Measurements from ENCODE around the gene IRX1.

Gene IRX1

DNA sequence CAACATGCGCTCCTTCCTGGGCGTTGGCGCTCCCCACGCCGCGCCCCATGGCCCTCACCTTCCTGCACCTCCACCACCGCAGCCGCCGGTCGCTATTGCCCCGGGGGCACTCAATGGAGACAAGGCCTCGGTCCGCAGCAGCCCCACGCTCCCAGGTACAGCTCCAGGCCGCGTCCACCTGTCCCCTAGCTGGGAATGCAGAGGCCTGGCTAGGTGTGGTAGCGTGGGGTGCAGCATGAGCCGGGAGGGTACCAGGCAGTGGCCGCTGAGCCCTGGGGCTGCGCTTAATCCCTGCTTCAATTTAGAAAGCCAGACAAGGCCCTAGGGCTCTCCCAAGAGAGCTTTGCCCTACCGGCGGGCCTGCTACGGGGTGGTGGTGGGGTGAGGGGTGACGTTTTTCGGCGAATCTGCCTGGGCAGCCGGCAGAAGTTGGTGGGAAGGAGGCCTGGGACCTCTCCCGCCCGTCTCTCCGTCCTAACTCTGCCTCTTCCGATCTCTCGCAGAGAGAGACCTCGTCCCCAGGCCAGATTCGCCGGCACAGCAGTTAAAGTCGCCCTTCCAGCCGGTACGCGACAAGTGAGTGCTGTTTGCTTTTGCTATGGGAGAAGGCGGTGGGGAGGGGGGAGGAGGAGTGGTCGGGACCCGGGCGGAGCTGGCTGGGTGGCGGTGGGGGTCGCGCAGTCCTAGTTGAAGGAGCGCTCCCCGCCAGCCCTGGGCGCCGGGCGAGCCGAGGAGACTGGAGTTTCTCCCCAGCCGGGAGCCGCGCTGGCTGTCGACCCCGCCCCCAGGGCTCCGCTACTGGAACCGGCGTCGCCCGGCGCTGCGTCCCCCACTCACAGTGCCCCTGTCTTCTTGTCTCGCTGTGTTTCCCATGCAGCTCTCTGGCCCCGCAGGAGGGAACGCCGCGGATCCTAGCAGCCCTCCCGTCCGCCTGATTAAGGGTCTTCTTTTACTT is 4.8 kb downstream of the IRX1 start:
- DNase-seq (ENCODE audit: low read depth), result no peak

DNA sequence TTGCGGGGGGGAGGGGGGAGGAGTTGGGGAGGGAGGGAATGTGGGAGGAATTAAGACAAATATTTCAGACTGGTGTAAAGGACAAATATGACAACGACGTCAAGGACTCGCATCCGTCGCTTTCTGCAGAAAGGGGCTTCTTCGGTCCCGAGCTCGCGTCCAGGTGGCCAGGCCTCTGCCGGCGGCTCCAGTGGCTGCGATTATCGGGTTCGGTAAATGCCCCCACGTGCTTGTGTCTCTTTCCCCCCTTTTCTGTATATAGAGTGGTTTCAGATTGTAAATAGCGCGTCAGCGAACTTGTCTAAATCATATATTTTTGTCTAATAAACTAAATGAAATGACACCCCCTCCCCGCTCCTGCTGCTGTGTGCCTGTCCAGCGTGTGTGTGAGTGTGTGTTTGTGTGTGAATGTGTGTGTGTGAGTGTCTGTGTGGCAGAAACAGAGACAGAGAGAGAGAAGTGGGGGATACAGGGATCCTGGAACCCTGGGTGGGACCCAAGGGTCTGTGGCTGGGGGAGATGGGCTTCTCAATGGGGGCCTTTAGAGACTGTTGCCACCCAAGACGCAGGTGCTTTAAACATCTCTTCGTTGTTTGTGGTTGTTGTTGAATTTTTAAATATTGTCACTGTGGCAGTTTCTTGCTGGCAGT is 5.6 kb downstream of the IRX1 start:
- no peak for DNase-seq (ENCODE audit: low read depth)

DNA sequence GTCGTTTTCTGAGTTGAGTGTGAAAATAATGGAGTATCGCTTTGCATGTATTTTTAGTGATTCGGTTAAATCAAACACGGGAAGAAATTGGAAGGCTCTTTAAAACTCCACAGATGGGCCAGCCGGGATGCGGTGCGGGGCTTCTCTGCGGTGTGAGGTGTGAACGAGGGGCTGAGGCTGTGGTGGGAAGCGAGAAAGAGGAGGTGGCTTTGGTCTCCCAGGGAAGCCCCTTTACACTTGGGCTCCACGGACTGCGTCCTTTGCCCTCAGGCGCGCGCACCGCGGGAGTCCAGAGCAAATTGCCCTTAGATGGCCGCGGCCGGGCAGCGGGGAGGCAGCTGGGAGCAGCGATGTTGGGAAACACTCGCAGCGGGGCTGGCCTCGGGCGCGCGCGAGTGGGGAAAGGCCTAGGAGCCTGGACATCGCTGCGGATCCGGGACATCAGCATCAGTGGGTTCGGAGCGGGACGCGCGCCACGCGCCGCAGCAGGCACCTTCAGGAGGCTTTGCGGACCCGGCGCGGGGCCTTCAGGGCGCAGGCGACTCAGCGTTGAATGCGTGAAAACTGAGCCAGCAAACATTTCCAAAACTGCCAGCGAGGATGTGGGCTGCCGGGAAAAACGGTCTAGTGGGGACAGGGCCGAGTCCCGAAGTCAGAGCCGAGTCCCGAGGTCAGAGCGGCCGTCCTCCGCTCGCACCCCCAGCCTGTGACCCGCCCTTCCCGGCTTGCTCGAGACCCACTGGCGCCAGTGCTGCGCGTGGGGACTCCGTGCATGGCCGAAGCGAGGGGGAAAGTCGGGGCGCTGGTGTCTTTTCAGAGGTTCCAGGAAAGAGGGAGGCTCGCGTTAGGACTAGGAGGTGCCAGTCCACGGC is 6.5 kb downstream of the IRX1 start:
- no peak for DNase-seq (ENCODE audit: low read depth)

DNA sequence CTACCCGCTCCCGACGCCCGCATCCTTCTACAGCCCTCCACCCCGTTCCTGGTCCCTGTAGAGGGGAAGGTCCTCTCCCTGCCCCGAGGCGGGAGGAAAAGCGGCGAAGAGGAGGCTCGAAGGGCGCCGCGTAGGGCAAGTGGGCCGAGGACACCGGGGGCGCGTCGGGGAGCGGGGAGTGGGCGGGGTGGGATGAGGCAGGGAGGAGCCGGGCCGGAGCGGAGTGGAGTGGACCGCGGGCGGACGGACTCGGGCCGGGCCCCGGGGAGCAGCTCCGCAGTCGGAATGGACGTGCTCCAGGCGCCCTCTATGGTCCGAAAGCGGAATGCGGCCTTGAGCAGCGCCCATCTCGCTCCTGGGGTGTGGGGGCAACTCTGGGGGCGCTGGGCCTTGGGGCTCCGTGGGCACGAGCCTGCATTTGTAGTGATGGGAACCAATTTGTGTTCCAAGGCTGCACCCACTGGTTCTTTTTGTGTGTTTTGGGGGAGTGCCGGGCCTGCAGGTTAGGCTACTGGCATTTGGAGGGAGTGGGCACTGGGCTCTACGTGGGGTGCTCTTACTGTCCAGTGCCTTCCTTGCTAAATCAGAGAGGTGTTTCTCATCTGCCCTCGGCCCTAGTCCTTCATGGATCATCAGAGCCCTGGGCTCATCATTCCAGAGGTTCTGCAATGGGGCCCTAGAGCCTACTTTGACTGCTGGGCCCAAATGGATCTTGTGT is 7.3 kb downstream of the IRX1 start:
- no peak for DNase-seq (ENCODE audit: low read depth)

DNA sequence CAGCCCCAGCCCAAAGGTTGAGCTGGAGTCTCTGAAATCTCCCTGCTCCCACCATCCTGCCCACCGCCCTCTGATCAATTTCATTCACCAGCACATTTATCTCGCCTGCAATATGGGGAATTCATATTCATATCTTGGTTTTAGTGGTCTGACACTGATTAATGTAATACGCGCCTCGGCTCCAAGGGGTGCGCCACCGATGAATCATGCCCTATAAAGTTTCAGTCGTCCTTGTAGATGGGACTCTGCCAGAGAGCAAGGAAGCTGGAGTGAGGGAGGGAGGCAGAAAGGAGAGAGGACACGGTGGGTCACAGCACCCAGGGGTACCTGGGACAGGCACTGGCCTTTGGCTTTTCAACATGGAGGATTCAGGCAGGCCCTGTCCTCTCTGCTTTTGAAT is 8.9 kb downstream of the IRX1 start:
- DNase-seq (ENCODE audit: low read depth), result no peak

DNA sequence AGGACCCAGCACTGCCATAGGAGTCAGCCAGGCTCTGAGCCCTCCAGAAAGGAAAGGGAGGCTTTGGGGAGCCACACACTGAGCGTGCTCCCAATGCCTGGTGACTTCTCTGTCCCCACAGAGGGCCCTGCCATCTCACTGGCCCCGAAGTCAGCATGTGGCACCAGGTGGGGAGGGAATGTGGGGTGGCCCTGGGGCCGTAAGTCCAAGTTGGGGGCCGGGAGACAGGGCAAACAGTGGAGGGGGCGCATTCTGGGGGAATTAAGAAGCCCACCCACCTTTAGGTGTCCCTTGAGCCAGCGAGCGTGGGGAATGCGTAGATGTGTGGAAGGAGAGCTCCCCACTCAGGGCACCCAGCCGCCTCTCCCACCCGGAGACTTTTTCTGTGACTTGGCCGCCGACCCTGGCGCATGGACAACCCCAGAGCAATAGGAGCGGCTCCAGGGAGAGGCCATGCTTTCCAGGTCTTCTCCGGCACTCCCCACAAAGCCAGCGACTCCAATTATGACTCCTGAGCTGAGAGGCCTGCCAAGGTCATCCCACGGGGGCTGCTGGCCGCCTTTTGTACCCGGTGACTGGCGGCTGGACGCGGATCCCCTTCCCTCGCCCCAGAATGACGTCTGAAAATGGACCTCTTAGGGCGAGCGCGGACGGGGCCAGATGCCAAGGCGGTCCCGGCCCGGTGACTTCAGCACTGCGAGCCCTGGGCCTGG is 9.8 kb downstream of the IRX1 start:
- no peak for DNase-seq (ENCODE audit: low read depth)

DNA sequence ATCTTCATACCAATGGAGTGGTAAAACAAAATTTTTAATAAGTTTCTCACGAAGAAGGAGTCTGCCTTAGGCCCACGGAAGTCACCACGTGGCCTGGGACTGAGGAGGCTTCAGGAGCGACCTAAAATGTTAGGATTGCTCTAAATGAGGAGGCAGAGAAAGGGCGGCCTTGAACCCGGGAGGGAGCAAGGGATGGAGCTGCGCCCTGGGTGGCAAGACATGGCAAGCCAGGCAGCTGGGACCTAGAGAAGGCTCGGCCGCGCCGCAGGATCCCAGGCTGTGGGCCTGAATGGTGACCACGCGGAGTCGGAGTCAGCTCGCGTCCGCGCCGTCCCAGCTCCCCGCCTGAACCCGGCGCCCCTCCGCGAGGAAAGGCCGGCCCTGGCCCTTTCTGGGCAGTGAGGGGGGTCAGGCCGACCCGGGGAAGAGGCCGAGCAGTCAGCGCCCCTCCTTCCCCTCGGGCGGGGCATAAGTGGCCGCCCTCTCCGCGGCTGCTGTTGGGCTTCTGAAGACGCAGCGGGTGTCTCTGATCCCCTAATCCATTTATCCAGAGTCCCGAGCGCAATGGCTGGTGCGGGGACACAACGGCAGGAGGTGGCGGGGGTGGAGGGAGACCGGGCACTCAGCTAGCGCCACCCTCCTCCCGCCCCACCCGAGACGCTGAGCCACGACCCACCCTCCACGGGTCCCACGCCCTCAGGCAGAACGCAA is 10.6 kb downstream of the IRX1 start:
- no peak for DNase-seq (ENCODE audit: low read depth)

DNA sequence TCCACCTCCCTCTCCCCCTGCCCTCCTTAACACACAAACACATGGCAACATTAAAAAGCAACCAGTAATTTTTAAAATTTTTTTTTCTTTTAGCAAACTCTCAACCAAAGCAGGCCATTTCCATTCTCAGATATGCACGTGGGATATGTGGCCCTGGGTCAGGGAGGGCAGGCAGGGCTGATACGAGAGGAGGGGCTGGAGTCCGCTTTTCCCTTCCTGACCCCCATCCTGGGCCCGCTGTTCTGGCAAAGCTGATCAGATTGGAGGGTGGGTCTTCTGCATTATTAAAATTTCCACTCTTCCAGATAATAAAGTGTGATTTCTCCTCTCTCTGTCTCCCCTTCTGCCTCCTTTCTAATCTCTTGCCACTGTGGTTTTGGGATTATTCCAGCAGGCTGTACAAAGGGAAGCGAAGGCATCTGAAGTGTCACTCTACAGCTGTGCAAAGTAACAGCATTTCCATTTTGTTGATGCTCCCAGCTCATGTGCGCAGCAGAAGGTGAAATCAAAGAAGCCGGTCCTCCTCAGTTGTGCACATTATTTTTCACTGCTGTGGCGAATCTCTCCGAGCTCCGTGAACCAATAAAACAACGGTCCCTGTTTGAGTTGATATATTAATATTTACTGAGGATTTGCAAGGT is 12.0 kb downstream of the IRX1 start:
- DNase-seq (ENCODE audit: low read depth), result no peak

DNA sequence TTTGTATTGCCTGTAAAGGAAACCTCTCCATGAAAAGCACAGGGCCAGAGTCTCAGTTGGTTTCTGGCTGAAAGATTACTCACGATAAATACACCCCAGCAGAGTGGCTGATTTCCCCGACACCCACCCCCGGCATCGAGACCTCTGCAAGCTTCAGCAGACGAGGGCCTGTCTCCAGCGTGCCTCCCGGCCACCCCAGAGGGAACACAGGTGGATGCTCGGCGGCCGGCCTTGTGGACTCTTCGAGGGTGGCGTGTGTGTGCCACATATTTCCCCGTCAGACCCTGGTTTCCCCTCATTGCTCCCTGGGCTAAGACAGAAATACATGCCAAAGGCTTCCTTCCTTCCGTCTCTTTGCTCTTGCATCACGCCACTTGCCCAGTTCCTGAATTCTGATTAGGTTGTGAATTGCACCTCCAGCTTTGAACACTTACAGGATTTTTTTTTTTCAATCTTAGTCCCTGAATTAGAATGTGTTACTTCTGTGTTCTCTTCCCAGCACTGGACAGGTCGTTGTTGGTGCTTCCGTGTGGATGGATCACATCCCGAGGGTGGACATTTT is 13.6 kb downstream of the IRX1 start:
- DNase-seq (ENCODE audit: low read depth), result no peak

DNA sequence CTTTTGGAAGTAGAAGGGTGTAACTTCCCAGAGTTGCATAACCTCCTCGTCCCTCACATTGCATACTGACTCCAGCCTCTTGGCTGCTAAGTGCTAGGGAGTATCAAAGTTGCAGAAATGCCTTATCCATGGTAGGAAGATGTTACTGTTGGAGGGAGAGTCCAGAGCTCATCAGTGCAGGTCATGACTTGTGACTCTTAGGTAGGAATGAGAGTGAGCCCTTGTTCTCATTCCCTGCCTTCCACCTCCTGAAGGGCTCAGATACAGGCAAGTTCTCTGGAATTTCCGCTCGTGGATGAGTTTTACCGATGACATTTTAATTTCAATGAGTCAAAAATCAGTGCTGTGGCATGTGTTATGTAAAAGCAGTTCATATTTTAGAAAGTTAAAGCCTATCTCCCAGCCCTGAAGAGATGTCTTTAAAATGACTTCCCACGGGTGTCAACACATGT is 17.0 kb downstream of the IRX1 start:
- DNase-seq (ENCODE audit: low read depth), result no peak

DNA sequence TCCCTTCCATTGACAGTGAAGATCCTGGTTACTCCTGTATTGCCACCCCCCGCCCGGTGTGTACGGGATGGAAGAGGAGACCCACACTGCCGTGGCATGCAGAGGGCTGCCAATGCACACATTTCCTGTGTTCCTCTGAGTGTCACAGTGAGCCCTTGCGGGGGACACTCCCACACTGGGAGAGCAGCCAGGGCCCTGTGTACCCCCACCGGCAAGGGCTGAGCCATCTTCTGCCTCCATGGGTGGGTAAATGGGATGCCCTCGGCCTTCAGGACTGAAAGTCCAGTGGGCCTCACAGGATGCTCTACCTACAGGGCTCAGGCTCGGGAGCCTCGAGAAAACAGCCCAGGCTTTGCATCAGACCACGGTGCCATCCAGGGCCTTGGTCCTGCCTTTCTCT is 18.1 kb downstream of the IRX1 start:
- no peak for DNase-seq (ENCODE audit: low read depth)

DNA sequence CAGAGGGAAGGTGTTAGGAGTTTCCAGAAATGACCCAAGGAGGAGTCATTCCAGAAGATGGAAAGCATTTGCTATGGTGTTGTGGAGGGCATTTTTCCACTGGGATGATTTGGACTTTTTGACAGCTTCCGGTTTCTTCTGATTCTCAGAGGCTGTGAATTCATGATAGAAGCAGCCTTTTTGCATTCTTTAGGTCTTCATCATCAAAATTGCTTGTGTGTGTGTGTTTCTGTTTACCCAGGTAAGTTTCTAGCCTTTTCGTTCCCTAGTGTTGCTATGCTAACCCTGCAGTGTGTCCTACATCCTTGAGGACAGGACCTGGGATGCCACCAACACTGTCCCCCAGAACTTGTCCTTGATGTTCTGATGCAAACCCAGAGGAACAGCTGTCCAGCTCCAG is 19.6 kb downstream of the IRX1 start:
- no peak for DNase-seq (ENCODE audit: low read depth)

DNA sequence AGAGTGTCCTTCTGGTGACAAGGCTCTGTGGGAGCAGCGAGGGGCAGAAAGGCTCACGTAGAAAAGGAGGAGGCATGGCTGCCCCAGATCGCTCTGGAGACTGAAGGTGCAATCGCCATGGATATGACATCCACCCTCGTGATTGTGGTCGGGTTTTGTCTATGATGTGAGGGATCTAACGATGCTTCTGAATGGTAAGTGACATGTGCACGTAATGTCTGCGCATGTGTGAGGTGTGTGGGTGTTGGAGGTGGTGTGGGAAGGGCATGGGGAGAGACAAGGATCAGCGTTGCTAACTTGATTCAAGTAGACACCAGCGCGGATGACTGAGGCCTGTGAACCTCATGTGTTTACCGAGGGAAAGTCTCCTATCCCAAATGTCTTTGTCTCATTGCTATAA is 20.2 kb downstream of the IRX1 start:
- no peak for DNase-seq (ENCODE audit: low read depth)

DNA sequence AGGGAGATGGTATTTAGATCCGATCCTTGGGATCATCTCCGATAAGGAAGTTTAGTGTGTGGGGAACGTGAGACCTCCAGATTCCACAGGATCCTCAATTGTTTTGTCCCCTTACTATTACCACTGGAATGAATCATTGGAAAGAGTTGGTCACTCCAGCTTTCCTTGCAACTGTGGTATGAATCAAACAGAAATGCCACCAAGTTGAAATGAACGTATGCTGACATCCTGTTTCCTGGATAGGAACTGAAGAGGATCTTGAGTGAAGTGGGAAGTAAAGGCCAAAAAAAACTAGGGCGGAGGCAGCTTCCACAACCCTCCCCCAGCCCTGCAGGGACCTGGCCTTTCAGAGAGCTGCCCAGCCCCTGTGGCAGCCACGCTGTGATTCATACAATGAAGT is 23.9 kb downstream of the IRX1 start:
- no peak for DNase-seq (ENCODE audit: low read depth)

DNA sequence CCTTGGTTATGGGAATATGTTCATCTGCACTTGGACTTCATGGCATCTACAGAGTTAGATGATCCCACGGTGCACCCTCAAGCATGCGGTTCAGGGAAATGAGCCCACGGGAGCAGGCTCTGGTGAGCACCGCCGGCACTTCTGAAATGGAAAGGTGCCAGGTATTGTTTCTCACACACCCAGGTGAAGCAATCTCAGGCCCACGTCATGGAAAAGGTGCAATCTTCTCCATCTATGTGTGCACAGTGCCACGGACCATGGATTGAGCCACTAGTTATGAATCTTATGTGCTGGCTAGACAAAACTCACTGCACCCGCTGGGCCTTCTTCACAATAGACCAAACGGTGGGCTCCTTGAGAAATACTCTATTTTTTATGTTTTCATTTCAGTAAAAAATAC is 27.3 kb downstream of the IRX1 start:
- no peak for DNase-seq (ENCODE audit: low read depth)

DNA sequence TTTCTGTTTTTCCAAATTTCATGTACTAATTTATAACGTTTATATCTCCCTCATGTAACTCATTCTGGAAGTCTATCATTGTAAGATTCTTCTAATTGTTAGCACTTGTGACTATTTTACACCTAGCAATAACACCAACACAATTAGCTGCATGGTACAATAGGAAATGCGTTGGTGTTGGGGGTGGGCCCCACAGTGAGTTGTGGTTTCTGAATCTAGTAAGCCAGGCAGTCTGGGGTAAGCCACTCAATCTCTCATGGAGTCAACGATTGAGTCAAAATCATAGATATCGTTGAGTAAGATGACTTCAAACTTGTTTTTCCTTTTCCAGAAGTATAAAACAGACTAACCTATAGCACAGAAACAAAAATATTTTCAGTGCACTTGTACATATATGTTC is 30.0 kb downstream of the IRX1 start:
- DNase-seq (ENCODE audit: low read depth), result no peak

DNA sequence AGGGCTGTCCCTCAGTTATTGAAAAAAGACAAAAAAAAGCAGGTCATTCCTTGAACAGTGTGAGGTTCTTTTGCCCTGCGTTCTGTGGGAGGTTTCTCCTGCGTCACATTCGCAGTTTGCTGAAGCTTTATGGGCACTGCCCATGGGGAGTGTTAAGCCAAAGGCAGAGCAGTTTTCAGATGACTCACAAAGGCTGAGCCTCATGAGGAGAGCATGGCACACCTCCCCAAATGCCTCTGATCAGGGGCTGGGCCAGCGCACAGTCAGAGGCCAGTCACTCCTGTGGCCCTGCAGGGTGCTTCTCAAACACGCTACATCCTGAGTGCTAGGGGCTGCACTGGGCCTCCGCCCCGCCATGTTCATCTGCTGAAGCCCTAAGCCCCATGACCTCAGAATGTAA is 38.4 kb downstream of the IRX1 start:
- DNase-seq (ENCODE audit: low read depth), result no peak

DNA sequence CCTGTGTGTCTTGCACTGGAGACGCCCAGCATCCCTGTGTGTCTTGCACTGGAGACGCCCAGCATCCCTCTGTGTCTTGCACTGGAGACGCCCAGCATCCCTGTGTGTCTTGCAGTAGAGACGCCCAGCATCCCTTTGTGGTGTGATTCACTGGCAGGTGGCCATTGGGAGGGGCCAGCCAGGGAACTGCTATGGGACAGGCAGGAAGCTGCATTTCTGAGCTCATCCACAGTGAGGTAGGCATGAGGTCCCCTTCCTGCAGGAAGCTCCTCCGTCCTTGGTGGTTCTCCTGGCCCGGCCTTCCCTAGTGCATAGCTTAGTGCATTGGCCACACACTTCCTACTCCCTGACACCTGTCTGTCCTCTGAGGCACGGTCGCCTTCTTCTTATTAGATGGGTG is 43.5 kb downstream of the IRX1 start:
- DNase-seq (ENCODE audit: low read depth), result no peak

DNA sequence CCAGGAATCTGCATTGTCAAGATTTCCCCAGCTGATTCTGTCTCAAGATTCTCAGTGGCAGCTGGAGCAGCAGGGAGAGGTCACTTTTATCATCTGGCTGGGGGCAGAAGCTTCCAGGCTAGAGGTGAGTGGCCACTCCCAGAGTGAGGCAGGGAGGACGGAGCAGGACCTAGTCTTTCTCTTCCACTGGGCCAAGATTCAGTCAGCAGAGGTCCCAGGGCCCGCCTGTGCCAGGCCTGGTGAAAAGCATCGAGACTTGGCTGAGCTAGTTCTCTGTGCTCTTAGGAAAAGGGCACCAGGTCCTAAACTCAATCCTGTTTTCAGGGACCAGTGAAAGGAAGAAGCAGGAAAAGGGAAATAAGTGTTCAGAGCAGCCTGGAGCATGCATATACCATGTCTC is 46.6 kb downstream of the IRX1 start:
- no peak for DNase-seq (ENCODE audit: low read depth)

DNA sequence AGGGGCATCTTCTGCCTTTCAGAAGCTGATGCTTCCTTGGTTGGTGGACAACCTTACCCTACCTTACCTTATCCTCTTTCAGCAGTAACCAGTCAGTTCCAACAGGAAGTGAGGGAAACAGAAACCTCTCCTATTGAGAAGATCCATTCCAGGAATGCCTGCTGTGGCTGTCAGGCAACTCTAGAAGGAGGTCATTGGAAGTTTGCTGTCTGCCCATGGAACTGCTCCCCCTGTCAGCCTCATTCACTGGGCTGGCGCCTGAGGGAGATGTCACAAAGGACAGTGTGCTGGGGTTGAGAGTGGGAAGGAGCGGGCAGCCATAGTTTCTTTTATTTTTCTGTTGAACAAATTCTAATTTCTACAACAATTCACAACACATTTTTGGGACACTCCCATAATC is 54.7 kb downstream of the IRX1 start:
- no peak for DNase-seq (ENCODE audit: low read depth)
